Umbilical cord (tissue), 2 donors: ENCODE measurements around the gene SLC15A3. TPM values are rescaled to one million over a fixed set of nuclear protein-coding genes. Genes with fewer than 3 reads are reported as not detected.
"Not testable (repeated sequence)": the region's sequence is repeated elsewhere in the genome, so short reads cannot be mapped to it uniquely, and the experiment has no call there.

Experiments used
- DNase-seq: peaks from one replicate; pipeline ENCODE4 v3.0.0-alpha.2; 2015; ENCODE audit warnings: low spot score
- total RNA-seq: library from RNA; depleted of rRNA; stranded (reverse); fragments of >200 nt; gene quantifications from one replicate; pipeline ENCODE4 v1.2.3, GENCODE V29; 2014; ENCODE audit warnings: low replicate concordance; ENCODE audit not compliant: insufficient read depth

SLC15A3 gene
- total RNA-seq, 1 donor from 2014 or later: 6.0 TPM

GRCh38 chr11:60977224-60977623 lies 25.2 kb upstream of the SLC15A3 start:
- no peak for DNase-seq

DNA sequence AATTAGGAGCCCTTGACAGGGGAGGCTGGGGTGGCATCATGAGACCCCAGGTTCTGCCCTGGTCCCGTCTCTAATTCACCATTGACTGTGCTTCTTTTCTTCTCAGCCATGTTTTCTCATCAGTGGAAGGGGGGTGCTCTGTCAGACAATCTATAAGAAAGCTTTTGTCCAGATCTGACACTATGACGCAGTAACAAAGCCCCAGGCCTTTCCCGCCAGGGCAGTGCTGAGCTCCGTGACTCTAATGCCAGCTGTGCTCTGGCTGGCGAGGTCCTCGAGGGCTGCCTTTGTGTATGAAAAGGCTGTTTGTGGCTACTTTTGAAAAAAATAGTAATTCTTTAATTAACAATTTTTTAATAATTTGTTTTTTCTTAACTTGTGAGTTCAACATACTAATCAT lies 22.8 kb upstream of the SLC15A3 start:
- no peak for DNase-seq

- DNase-seq: not testable (repeated sequence)
These were observed 22.3 kb upstream of the SLC15A3 start for GRCh38 chr11:60974316-60974715.

GRCh38 chr11:60973699-60974098 lies 21.7 kb upstream of the SLC15A3 start:
- no peak for DNase-seq

DNA sequence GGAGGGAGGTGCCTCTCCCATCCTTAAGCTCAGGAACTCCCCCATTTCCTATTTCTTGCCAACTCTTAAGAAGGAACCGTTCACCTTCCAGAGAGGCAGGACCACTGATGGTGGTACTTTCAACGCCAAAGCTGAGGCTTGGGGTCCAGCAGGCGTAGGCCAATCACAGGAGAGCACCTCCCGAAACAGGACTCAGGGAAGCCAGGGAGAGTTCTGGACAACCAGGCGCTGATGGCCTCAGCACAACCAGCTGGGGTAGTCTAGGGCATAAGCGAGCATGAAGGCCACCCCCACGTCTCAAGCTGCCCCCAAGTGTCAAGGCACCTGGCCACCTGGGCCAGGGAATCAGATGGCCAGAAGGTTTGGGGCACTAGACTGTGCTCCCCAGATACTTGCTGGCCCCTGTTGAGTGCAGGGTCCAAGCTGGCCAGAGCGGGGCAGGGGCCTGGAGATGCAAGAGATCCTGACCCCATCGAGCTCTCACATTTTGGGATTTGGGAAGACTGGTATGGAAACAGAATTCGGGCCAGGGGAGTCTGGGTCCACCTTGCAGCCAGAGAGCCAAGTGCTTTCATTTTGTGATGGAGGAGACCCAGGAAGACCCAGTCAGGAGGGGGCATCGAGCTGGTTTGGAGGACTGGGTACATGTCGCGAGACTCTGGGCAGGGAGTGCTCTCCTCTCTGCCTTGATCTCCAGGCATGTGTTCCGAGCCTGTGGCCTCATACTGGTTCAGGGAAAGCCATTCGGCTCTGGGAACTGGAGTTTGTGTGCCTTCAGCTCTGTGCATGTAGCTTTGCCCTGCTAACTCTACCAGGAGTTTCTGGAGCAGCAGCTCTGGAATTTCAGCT lies 20.4 kb upstream of the SLC15A3 start:
- no peak for DNase-seq

DNA sequence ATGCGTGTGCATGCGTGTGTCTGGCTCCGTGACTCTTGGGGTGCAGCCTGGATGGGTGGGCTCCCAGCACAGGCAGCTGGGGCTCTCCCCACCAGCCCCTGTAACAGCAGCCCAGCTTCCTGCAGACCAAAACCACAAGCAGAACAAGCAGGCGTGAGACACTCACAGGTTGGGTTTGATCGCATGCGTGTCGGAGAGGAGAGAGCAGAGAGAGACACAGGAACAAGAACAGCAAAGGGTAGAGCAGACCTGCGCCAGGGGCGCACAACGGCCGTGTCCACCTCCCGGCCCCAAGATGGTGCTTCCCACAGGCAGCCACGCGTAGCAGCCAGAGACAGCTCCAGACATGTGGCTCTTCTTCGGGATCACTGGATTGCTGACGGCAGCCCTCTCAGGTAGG lies 19.5 kb upstream of the SLC15A3 start, which contains the start of gene CD6:
Gene CD6 (plus strand): TSS at position 161 of the 400 bp plus-strand sequence. CDS start 186 bp downstream, at position 347.
- no peak for DNase-seq

DNA sequence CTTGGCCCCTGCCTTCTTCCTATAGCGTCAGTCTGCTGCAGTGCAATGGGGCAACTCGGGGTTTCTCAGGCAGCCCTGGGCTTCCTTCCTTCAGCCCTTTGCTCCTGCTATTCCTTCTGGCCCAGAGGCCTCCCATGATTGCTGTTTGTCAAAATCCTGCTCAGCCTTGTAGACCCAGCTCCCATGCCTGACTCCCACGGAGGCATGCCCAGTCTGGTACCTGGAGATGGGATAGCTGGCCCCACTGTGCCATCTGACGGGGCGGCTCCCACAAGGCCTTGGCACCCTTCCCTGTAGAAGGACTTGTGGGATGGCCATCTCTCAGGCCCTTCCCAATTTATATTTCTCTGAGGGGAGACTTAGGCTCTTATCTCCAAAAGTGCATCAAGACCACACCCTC lies 18.9 kb upstream of the SLC15A3 start:
- DNase-seq: no peak

DNA sequence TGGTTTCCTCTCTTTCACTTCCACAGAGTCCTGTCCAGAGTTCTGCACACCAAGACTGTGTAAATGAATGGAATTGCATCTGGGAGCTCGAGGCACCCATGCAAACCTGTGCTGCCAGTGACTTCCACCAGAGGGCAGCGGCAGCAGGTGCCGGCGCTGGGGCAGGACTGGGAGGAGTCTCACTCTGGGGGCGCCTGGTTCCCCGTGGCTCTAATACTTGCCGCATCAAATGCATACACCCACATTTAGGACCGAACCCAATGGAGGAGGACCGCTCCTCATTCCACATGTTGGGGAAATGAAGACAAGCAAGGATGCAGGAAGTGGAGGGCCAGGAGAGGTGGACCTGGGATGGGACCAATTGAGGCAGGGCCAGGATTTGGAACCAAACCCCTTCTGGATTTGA lies 18.4 kb upstream of the SLC15A3 start:
- no peak for DNase-seq

DNA sequence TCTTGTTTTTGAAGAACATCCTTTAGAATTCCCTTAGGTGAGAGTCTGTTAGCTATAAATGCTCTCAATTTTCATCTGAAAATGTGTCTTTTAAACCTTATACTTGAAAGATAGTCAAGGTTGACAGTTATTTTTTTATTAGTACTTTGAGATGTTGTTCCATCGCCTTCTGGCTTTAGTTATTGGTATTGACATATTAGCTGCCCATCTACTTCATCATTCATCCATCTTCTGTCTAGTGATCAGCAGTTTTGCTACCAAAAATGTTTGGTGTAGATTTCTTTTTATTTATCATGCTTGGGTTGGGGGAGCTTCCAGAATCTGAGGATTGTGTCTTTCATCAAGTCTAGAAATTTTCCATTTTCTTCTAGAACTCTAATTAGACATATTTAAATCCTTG lies 16.2 kb upstream of the SLC15A3 start:
- DNase-seq: no peak

GRCh38 chr11:60966890-60967289 lies 14.9 kb upstream of the SLC15A3 start:
- DNase-seq: no peak

- no peak for DNase-seq
These were observed 12.8 kb upstream of the SLC15A3 start for GRCh38 chr11:60964801-60965200.

GRCh38 chr11:60960405-60960804 lies 8.4 kb upstream of the SLC15A3 start:
- DNase-seq: no peak

- no peak for DNase-seq
These were observed 7.5 kb upstream of the SLC15A3 start for GRCh38 chr11:60959431-60959830.

DNA sequence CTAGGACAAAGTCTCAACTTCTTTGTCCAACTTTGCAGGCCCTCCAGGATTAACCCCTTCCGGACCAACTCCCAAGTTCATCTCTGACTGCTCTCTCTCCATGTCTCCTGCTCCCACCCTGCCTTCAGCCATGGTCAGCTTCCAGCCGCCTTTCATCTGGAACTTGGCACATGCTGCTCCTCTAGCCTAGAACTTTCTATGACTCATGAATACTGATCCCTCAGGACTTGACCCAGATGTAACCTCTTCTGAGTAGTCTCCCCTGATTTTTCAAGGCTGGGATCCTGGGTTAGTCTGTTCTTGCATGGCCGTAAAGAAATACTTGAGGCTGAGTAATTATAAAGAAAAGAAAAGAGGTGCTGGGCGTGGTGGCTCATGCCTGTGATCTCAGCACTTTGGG lies 5.2 kb upstream of the SLC15A3 start:
- DNase-seq: no peak

- DNase-seq: no peak
These were observed 3.6 kb upstream of the SLC15A3 start for GRCh38 chr11:60955571-60955970.

- DNase-seq: no peak
These were observed 2.4 kb upstream of the SLC15A3 start for GRCh38 chr11:60954421-60954820.

- DNase-seq: no peak
These were observed 1.8 kb upstream of the SLC15A3 start for GRCh38 chr11:60953781-60954180.

GRCh38 chr11:60952742-60953170 lies 780 bp upstream of the SLC15A3 start:
- no peak for DNase-seq

DNA sequence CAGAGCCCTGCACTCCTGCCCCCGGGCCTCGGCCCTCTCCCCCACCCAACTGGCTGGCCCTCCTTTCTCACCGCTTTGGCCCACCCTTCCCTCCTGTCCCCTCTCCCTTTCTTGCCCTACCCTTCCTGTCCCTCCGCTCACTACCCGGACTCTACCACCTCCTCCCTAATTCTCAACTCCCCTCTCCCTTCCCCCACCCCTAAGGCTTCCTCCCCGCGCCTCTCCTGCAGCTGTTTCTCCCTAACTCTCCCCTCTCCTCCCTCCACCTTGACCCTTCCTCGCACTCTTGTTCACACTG lies 421 bp downstream of the SLC15A3 start:
- no peak for DNase-seq

DNA sequence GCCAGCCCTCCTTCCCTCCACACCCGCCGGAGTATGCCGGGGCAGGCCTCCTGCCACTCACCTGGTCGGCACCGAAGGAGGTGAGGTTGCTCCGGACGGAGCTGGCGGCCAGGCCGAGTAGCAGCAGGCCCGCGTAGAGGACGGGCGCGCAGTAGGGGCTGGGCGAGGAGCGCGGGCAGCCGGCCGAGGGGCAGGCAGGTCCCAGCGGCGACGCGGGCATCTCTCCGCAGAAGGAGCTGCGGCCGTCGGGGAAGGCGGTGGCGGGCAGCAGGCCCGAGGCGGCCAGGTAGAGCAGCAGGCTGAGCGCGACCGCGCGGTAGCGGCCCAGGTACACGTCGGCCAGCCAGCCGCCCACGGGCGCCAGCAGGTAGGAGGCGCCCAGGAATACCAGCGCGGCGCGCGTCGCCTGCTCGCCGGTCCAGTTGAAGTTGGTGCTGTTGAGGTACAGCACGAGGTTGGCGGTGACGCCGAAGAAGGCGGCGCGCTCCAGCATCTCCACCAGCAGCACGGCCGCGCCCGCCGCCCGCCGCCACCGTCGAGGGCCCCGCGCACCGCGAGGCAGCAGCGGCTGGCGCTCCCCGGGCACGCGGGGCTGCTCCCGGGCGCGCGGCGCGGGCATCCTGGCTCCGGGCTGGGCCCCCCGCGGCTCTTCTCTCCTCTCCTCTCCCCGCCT lies 907 bp downstream of the SLC15A3 start:
- DNase-seq: no peak

GRCh38 chr11:60950024-60950423 lies 2.0 kb downstream of the SLC15A3 start:
- DNase-seq: no peak

DNA sequence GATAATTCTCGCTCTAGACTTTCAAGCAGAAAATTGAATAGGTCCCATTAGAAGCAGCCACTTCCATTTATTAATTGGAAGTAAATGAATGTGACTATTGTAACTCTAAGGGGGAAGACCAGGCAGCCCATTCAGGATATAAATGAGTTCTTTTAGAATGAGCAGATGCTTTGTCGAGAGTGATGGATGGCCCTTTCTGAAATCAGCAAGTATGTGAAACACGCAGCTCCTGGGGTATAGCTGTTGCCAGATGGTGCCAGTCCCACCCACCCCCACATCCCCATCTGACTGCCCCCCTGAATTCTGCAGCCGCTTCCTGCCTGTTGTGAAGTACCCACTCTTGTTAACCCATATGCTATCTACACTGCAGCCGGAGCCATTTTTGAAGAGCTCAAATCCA lies 3.7 kb downstream of the SLC15A3 start:
- DNase-seq: no peak

DNA sequence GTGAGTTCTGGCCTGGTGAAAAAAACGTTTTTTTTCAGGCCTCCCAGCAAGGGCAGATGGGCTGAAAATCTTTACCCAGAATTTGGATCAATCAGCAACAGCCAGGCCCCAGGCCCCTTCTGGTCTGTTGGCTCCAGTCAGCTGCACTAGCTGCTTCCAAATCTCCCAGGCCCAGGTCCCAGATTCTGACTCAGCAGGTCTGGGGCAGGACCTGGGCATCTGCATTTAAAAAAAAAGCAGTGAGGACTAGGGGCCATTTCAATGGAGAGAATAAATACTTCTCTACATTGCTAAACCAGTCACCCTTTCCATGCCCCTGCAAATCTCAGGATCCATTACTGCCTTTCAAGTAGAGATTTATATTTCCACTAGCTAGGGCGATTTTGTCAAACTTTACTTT lies 4.3 kb downstream of the SLC15A3 start:
- DNase-seq: no peak
